DOHH2 (cell line): ENCODE measurements around the gene ROR2.

ENCODE experiments used
- EZH2phosphoT487 ChIP-seq: fragments of 200-600 bp; sonication (generic); IDR thresholded peaks from 2 replicates; pipeline ENCODE4 v1.6.1; 2017; ENCODE audit warnings: borderline replicate concordance, mild to moderate bottlenecking, antibody characterized with exemption, low read length, moderate library complexity, mixed read lengths
- TF ChIP-seq, protein P1 (sequence below): fragments of 200-600 bp; sonication (generic); IDR thresholded peaks from one replicate; pipeline ENCODE4 v1.5.1; 2014; ENCODE audit warnings: antibody characterized with exemption, mild to moderate bottlenecking, low read depth, low read length; ENCODE audit not compliant: poor library complexity, severe bottlenecking

DNA sequence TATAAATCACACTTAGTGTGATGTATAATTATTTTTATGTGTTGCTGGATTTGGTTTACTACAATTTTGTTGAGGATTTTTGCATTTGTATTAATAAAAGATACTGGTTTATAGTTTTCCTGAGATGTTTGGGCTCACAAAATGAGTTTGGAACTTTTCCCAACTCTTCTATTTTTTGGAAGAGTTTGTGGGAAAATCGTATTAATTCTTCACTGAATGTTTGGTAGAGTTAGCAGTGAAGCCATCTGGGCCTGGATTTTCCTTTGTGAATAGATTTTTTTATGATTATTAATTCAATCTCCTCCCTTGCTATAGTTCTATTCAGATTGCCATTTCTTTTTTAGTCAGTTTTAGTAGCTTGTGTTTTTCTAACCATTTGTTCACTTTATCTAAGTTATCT is 324.7 kb downstream of the ROR2 start:
- TF ChIP-seq, protein P1, sequence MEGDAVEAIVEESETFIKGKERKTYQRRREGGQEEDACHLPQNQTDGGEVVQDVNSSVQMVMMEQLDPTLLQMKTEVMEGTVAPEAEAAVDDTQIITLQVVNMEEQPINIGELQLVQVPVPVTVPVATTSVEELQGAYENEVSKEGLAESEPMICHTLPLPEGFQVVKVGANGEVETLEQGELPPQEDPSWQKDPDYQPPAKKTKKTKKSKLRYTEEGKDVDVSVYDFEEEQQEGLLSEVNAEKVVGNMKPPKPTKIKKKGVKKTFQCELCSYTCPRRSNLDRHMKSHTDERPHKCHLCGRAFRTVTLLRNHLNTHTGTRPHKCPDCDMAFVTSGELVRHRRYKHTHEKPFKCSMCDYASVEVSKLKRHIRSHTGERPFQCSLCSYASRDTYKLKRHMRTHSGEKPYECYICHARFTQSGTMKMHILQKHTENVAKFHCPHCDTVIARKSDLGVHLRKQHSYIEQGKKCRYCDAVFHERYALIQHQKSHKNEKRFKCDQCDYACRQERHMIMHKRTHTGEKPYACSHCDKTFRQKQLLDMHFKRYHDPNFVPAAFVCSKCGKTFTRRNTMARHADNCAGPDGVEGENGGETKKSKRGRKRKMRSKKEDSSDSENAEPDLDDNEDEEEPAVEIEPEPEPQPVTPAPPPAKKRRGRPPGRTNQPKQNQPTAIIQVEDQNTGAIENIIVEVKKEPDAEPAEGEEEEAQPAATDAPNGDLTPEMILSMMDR: no peak
- no peak for TF ChIP-seq EZH2phosphoT487
